ENCODE data around the gene VPS26C. TPM values are rescaled to one million over a fixed set of nuclear protein-coding genes. Genes with fewer than 3 reads are reported as not detected.
"Not testable (repeated sequence)": the region's sequence is repeated elsewhere in the genome, so short reads cannot be mapped to it uniquely, and the experiment has no call there.

The VPS26C gene
- total RNA-seq, 1 experiment from 2014 or later: 62.8 TPM

- H3K36me3 Mint-ChIP-seq: peaks cover 84% of the 10 kb centered on the region
- H3K27me3 Mint-ChIP-seq (ENCODE audit: low read depth): peaks cover 6% of the 10 kb centered on the region
- DNase-seq (ENCODE audit: low spot score) (no peak), ATAC-seq (no peak)
- TF ChIP-seq RELA (CRISPR knock-in tag; IDR thresholded peaks at IDR 0.05; ENCODE audit: borderline replicate concordance): no peak
- ChIA-PET POLR2A (no interaction called here), CTCF (no interaction called here)
- peaks cover 15% of the 10 kb centered on the region for H3K9me3 Mint-ChIP-seq
- no peaks in the 10 kb centered on the region for H3K4me1 Mint-ChIP-seq
- H3K4me3 Mint-ChIP-seq: no peak overlapping the region
- no peak overlapping the region for H3K27ac Mint-ChIP-seq
Observed at GRCh38 chr21:37226041-37226920, 40.9 kb downstream of the VPS26C start.

- ChIA-PET CTCF (no interaction called here), POLR2A (interaction anchor here (0.5 kb wide), 1 partner anchor 31 kb away, joined by 6 read pairs; no protein-coding TSS in a partner anchor)
- H3K27me3 Mint-ChIP-seq (ENCODE audit: low read depth): peaks cover 17% of the 10 kb centered on the region
- DNase-seq (ENCODE audit: low spot score): no peak
- no peak for TF ChIP-seq ZBTB43 (CRISPR knock-in tag; IDR thresholded peaks at IDR 0.05)
- no peak for TF ChIP-seq MYBL2 (CRISPR knock-in tag; IDR thresholded peaks at IDR 0.05)
- no peak for TF ChIP-seq ATF2 (CRISPR knock-in tag; IDR thresholded peaks at IDR 0.05; ENCODE audit: borderline replicate concordance, low read depth)
- TF ChIP-seq GABPB1 (CRISPR knock-in tag; IDR thresholded peaks at IDR 0.05): no peak
- TF ChIP-seq GTF2I (CRISPR knock-in tag; conservative IDR thresholded peaks at IDR 0.05): no peak
- peaks cover 79% of the 10 kb centered on the region for H3K36me3 Mint-ChIP-seq
- no peak for ATAC-seq
- peaks cover 17% of the 10 kb centered on the region for H3K9me3 Mint-ChIP-seq
- peaks cover 4% of the 10 kb centered on the region for H3K4me1 Mint-ChIP-seq
- no peak overlapping the region for H3K27ac Mint-ChIP-seq
- H3K4me3 Mint-ChIP-seq: no peak overlapping the region
Observed at GRCh38 chr21:37224861-37225839, 42.0 kb downstream of the VPS26C start.

GRCh38 chr21:37223804-37224345, 43.3 kb downstream of the VPS26C start:
- Mint-ChIP-seq H3K27ac (no peak overlapping the region), H3K4me1 (peaks cover 5% of the 10 kb centered on the region), H3K36me3 (peaks cover 69% of the 10 kb centered on the region), H3K27me3 (ENCODE audit: low read depth) (peaks cover 30% of the 10 kb centered on the region), H3K4me3 (no peak overlapping the region), H3K9me3 (peaks cover 18% of the 10 kb centered on the region)
- no peak for TF ChIP-seq TEAD4 (CRISPR knock-in tag; IDR thresholded peaks at IDR 0.05)
- no peak for TF ChIP-seq CTCF (IDR thresholded peaks at IDR 0.05)
- POLR2A ChIA-PET: no interaction called here
- CTCF ChIA-PET: no interaction called here
- ATAC-seq (no peak), DNase-seq (ENCODE audit: low spot score) (no peak)

GRCh38 chr21:37222248-37222647, 44.9 kb downstream of the VPS26C start:
- POLR2A ChIA-PET; H3K4me1 Mint-ChIP-seq; ATAC-seq; H3K4me3 Mint-ChIP-seq; DNase-seq (ENCODE audit: low spot score); H3K27ac Mint-ChIP-seq; CTCF ChIA-PET: not testable (repeated sequence)
- Mint-ChIP-seq H3K9me3 (peaks cover 18% of the 10 kb centered on the region), H3K27me3 (ENCODE audit: low read depth) (peaks cover 32% of the 10 kb centered on the region), H3K36me3 (peaks cover 59% of the 10 kb centered on the region)
